Fibroblast of mammary gland (primary cell): ENCODE results near the gene DEFB113.

Experiments
- DNase-seq: peaks from one replicate; pipeline ENCODE4 v3.0.0-alpha.2; 2010; ENCODE audit warnings: low read depth
- H3K4me3 ChIP-seq: 2 replicates; pipeline ENCODE4 v1.5.1; 2011; ENCODE audit warnings: low read depth, mild to moderate bottlenecking, low read length, moderate library complexity; ENCODE audit not compliant: control insufficient read depth
- TF ChIP-seq, protein P1 (sequence below): conservative IDR thresholded peaks from 2 replicates; pipeline ENCODE4 v1.5.1; 2011; ENCODE audit warnings: low read depth, low read length, inconsistent platforms; ENCODE audit not compliant: control insufficient read depth, insufficient read depth

Gene DEFB113

DNA sequence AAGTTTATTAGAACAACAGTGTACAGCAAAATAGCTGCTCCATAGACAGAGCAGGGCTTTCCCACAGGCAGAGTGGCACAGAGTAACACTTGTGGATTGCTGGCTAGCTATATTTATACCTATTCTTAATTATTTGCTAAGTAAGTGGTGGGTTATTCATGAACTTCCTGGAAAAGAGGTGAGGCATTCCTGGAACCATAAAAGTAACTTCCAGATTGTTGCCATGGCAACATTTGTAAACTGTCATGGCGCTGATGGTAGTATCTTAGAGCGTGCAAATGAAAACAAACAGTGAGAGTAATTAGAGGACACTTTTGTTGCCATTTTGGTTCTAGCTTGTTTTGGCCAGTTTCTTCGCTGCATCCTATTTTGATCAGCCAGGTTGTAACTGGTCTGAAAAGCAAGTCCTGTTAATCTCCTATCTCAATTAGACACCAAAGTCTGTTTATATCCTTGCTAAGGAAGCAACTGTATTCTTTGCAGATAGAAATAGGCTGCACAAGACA lies 29.4 kb downstream of the DEFB113 start:
- TF ChIP-seq, protein P1, sequence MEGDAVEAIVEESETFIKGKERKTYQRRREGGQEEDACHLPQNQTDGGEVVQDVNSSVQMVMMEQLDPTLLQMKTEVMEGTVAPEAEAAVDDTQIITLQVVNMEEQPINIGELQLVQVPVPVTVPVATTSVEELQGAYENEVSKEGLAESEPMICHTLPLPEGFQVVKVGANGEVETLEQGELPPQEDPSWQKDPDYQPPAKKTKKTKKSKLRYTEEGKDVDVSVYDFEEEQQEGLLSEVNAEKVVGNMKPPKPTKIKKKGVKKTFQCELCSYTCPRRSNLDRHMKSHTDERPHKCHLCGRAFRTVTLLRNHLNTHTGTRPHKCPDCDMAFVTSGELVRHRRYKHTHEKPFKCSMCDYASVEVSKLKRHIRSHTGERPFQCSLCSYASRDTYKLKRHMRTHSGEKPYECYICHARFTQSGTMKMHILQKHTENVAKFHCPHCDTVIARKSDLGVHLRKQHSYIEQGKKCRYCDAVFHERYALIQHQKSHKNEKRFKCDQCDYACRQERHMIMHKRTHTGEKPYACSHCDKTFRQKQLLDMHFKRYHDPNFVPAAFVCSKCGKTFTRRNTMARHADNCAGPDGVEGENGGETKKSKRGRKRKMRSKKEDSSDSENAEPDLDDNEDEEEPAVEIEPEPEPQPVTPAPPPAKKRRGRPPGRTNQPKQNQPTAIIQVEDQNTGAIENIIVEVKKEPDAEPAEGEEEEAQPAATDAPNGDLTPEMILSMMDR = no peak
- no peak overlapping the region for H3K4me3 ChIP-seq
- no peak for DNase-seq

DNA sequence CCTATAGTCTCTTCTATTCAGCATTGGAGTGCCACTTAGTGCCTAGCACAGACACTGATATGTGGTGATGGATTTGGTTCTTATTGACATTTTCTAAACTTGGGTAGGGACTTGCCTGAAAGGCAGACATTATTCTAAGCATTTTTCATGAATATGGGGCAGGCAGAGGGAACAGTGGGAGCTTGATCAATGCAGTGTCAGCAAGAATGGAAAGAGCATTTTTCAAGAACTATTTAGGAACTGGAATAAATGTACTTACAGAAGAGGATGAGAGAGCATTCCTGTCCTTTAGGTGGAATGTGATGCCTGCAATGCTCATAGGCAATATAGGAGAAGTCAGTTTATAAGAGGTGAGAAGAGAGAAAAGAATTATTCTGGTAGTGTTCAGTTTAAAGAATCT lies 31.6 kb downstream of the DEFB113 start:
- TF ChIP-seq, protein P1 = no peak

DNA sequence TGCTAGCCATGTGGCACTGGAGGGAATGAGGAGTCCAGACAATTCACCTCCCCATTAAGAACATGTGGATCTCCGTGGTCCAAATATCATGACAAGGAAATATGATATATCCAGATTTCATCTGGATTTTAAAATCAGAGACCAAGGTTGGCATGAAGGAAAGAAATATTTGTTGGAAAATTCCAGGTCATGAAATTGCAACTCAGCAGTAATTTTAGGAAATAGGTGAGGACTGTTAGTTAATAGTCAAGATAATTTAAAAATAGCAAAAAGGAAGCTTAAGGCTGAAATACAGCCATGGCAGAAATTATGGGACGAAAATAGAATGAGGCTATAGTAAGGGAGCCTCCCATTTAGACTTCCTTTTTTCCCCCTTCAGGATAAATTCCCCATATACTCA lies 32.4 kb downstream of the DEFB113 start:
- TF ChIP-seq, protein P1 = no peak
- H3K4me3 ChIP-seq = no peak overlapping the region
- no peak for DNase-seq

More for the DNA sequence above, 31.6 kb downstream of the DEFB113 start:
- no peak for DNase-seq
- H3K4me3 ChIP-seq = no peak overlapping the region

GRCh38 chr6:49935387-49935786 lies 34.0 kb downstream of the DEFB113 start:
- no peak overlapping the region for H3K4me3 ChIP-seq
- DNase-seq = no peak
- TF ChIP-seq, protein P1 = no peak

- H3K4me3 ChIP-seq = no peak overlapping the region
- no peak for DNase-seq
- TF ChIP-seq, protein P1 = no peak
Measured at GRCh38 chr6:49934770-49935169, 34.7 kb downstream of the DEFB113 start.

DNA sequence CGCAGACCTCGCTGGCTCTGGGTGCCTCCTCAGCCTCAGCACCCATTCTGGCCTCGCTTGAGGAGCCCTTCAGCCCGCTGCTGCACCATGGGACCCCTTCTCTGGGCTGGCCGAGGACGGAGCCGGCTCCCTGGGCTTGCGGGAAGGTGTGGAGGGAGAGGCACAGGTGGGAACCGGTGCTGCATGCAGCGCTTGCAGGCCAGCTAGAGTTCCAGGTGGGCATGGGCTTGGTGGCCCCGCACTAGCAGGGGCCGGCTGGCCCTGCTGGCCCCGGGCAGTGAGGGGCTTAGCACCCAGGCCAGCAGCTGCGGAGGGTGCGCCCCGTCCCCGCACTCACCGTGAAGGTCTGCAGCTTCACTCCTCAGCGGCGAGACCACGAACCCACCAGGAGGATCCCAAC lies 35.9 kb downstream of the DEFB113 start:
- DNase-seq = no peak
- H3K4me3 ChIP-seq = no peak overlapping the region
- TF ChIP-seq, protein P1 = no peak

GRCh38 chr6:49929340-49929739 lies 40.1 kb downstream of the DEFB113 start:
- TF ChIP-seq, protein P1 = no peak
- H3K4me3 ChIP-seq = no peak overlapping the region
- no peak for DNase-seq
